NT2/D1 (cell line): ENCODE results near the gene FMC1.
A peak's percentile ranks its signal among the peaks of the same experiment; 100 is the strongest.

Source experiments
- DNase-seq: peaks from one replicate; pipeline ENCODE4 v3.0.0-alpha.2; 2011; ENCODE audit warnings: low read depth, low spot score
- H3K27me3 ChIP-seq: 2 replicates; pipeline ENCODE4 v1.6.0; 2011; ENCODE audit warnings: mild to moderate bottlenecking; ENCODE audit not compliant: insufficient read length, insufficient read depth
- H3K36me3 ChIP-seq: 2 replicates; pipeline ENCODE4 v1.6.1; 2011; ENCODE audit warnings: mild to moderate bottlenecking, low read length, mixed read lengths; ENCODE audit not compliant: insufficient read depth, insufficient read length
- H3K4me1 ChIP-seq: 2 replicates; pipeline ENCODE4 v1.5.1; 2011; ENCODE audit not compliant: insufficient read depth, insufficient read length
- H3K4me3 ChIP-seq: 2 replicates; pipeline ENCODE4 v1.5.1; 2011; ENCODE audit warnings: low read depth; ENCODE audit not compliant: insufficient read length
- H3K9ac ChIP-seq: 2 replicates; pipeline ENCODE4 v1.6.0; 2011; ENCODE audit warnings: low read depth; ENCODE audit not compliant: insufficient read length
- H3K9me3 ChIP-seq: 2 replicates; pipeline ENCODE4 v1.5.1; 2011; ENCODE audit warnings: mild to moderate bottlenecking, low read length; ENCODE audit not compliant: insufficient read depth
- SUZ12 ChIP-seq: IDR thresholded peaks from 2 replicates; pipeline ENCODE4 v1.6.1; 2011; ENCODE audit not compliant: insufficient read length, insufficient read depth; ENCODE audit errors: extremely low read depth
- YY1 ChIP-seq: IDR thresholded peaks from 2 replicates; pipeline ENCODE4 v1.6.1; 2011; ENCODE audit not compliant: insufficient read length, insufficient read depth
- ZNF274 ChIP-seq: IDR thresholded peaks from 2 replicates; pipeline ENCODE4 v1.6.1; 2011; ENCODE audit warnings: mild to moderate bottlenecking, low read depth, low read length

The FMC1 gene

GRCh38 chr7:139358541-139359365, 17.6 kb downstream of the FMC1 start:
- no peak for DNase-seq
- Histone ChIP-seq H3K9ac (peak overlapping the region; percentile 99), H3K9me3 (no peaks in the 10 kb centered on the region), H3K4me1 (no peaks in the 10 kb centered on the region), H3K4me3 (peak overlapping the region; percentile 96), H3K36me3 (peaks cover 12% of the 10 kb centered on the region), H3K27me3 (no peaks in the 10 kb centered on the region)
- TF ChIP-seq SUZ12 (no peak), ZNF274 (no peak), YY1 (no peak)

DNA sequence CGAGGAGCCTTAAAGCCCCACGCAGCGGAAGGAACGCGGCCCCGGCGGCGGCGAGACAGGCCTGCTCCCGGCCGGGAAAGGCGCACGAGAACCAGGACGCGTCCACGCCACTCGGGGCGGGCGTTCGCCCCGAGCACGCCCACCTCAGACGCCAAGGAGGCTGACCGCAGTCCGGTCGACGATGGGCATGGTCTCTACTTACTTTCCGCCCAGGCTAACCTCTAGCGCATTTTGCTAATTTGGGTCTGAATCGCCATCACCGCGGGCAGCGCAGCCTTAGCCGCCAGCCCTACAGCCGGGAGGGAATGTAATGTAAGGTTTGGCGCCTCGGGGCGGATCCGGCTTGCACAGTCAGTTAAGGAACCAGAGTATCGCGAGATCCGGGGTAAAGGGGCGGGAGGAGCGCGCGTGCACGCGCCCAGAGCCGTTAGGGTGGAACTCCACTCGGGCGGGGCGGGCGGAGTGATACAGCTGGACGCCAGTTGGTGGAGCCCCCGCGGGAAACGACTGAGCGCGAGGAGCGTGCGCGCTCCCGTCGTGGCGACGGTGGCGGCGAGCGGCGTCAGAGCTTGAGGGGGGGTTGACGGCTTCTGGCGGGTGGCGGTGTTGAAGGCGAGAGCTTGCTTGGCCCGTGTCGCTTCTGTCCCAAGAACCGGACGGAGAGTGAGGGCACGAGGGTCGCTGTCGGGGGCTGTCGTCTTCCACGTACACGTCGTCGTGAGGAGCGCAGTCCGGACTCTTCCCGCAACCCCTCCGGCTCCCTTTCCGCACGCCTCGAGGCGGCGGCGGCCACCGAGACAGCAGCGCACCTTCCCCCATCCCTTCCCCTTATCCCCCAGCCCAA, 18.5 kb downstream of the FMC1 start, which contains the start of gene LUC7L2:
TSS of gene LUC7L2 (plus strand) at position 529 of the 844 bp plus-strand sequence. CDS start 368 bp downstream, outside the sequence.
- H3K4me3 ChIP-seq, result peak within 1 kb of the TSS; percentile 96
- peak; percentile 98 for DNase-seq
- TF ChIP-seq YY1 (no peak), SUZ12 (no peak), ZNF274 (no peak)
- peaks cover 15% of the 10 kb centered on the region for H3K36me3 ChIP-seq
- no peaks in the 10 kb centered on the region for H3K4me1 ChIP-seq
- H3K9ac ChIP-seq, result peak within 1 kb of the TSS; percentile 99
- H3K27me3 ChIP-seq, result no peaks in the 10 kb centered on the region
- H3K9me3 ChIP-seq, result no peaks in the 10 kb centered on the region

DNA sequence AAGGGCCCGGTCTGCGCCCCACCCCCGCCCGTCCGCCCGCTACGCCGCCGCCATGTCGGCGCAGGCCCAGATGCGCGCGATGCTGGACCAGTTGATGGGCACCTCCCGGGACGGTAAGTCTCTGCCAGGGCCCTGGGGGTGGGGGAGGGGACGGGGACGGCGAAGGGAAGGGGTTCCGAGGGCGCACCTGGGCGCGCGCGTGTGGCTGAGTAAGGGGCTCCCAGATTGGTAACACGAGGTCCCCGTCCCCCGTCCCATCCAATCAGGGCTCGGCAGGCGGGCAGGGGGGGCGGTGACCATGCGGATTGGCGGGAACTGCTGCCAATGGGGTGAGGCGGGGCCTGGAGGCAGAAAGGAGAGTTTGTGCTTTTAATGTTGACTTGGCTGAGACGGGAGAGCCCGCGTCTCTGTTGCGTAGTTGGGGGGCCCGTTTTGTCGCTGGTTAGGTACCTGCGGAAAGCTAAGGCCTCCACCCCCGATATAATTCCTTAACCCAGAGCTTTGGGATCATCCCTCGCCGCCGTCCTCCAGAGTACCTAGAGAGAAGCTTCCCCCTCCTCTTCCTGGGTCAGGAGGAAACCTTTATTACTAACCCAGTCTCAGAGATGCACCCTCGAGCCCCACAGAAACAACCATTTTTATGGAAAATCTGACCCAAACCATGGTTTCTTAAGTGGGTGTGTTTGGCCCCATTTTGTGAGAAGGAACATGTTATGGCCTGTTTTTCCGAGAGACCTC, 19.2 kb downstream of the FMC1 start:
- Histone ChIP-seq H3K4me3 (peak overlapping the region; percentile 96), H3K36me3 (peaks cover 23% of the 10 kb centered on the region), H3K27me3 (no peaks in the 10 kb centered on the region), H3K9ac (peak overlapping the region; percentile 99), H3K4me1 (no peaks in the 10 kb centered on the region), H3K9me3 (no peaks in the 10 kb centered on the region)
- DNase-seq, result peak; percentile 95
- TF ChIP-seq ZNF274, result no peak
- no peak for TF ChIP-seq YY1
- TF ChIP-seq SUZ12, result no peak

DNA sequence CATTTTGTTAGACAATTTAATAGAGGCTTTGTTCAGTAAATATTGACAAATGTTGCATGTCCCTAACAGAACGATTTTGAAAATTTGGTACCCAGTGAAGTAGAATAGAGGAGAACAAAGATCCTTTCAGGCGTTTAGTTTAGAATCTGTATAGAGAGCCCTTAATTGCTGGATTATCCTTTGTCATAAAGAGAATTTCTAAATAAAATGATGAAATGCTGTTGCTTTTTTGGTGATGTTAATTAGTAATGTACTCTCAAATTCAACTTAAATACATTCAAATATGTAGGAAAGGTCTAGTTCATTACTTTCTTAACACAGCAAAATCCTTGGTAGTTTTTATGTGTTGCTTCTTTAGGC, 19.8 kb downstream of the FMC1 start:
- DNase-seq, result no peak
- Histone ChIP-seq H3K4me3 (peak overlapping the region; percentile 96), H3K36me3 (peaks cover 24% of the 10 kb centered on the region), H3K9ac (peak overlapping the region; percentile 87), H3K4me1 (no peaks in the 10 kb centered on the region), H3K27me3 (no peaks in the 10 kb centered on the region), H3K9me3 (no peaks in the 10 kb centered on the region)
- TF ChIP-seq ZNF274 (no peak), YY1 (no peak), SUZ12 (no peak)

- Histone ChIP-seq H3K36me3 (peaks cover 27% of the 10 kb centered on the region), H3K9ac (peak overlapping the region; percentile 47), H3K4me3 (peak overlapping the region; percentile 96), H3K9me3 (no peaks in the 10 kb centered on the region), H3K27me3 (no peaks in the 10 kb centered on the region), H3K4me1 (no peaks in the 10 kb centered on the region)
- TF ChIP-seq SUZ12 (no peak), ZNF274 (no peak), YY1 (no peak)
- DNase-seq, result no peak
These were observed 20.4 kb downstream of the FMC1 start for GRCh38 chr7:139361523-139361922.

DNA sequence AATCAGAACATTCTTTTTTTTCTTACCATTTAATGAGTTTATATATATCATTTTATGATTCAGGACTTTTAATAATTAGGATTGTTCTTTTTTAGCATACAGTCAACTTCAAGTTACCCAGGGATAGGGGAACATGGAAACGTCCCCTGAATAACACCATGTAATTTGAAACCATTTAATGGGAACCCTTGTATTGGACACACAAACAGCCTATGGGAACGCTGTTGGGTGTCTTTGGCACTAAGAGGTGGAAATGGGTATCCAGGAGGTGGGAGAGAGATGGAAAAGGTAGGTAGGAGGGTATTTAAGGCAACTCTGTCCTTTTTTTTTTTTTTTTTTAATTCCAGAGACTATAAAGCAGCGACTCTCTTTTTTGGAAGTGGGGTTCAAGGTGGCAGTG, 21.2 kb downstream of the FMC1 start:
- H3K4me1 ChIP-seq, result no peaks in the 10 kb centered on the region
- no peak overlapping the region for H3K9ac ChIP-seq
- peaks cover 28% of the 10 kb centered on the region for H3K36me3 ChIP-seq
- no peaks in the 10 kb centered on the region for H3K27me3 ChIP-seq
- no peaks in the 10 kb centered on the region for H3K9me3 ChIP-seq
- H3K4me3 ChIP-seq, result no peak overlapping the region
- DNase-seq, result no peak
- TF ChIP-seq ZNF274 (no peak), YY1 (no peak), SUZ12 (no peak)
